Mesendoderm (in vitro differentiated cells): Measurements from ENCODE around the gene ADCY3.

Source experiments
- DNase-seq: peaks from one replicate; pipeline ENCODE4 v3.0.0; 2013
- H2AK5ac ChIP-seq: 2 replicates; pipeline ENCODE4 v1.6.1; 2013; ENCODE audit warnings: low read length, inconsistent platforms
- H2BK120ac ChIP-seq: 2 replicates; pipeline ENCODE4 v1.6.1; 2013; ENCODE audit warnings: low read depth, mild to moderate bottlenecking, low read length, moderate library complexity, mixed read lengths
- H2BK15ac ChIP-seq: replicated peaks from 2 replicates; pipeline ENCODE4 v1.6.1; 2013; ENCODE audit warnings: low read depth, mild to moderate bottlenecking, moderate library complexity
- H2BK5ac ChIP-seq: 2 replicates; pipeline ENCODE4 v1.6.1; 2013; ENCODE audit warnings: low read length, inconsistent platforms
- H3K18ac ChIP-seq: 2 replicates; pipeline ENCODE4 v1.6.1; 2013; ENCODE audit warnings: mild to moderate bottlenecking, low read length, mixed read lengths
- H3K23ac ChIP-seq: one replicate; pipeline ENCODE4 v1.6.1; 2013; ENCODE audit warnings: low read length
- H3K27ac ChIP-seq: 2 replicates; pipeline ENCODE4 v1.5.1; 2013; ENCODE audit warnings: low read depth, mild to moderate bottlenecking, inconsistent platforms, low read length, moderate library complexity
- H3K27me3 ChIP-seq: 2 replicates; pipeline ENCODE4 v1.6.1; 2013; ENCODE audit warnings: low read length, control low read depth, mild to moderate bottlenecking, inconsistent platforms; ENCODE audit not compliant: insufficient read depth, poor library complexity
- H3K36me3 ChIP-seq: 2 replicates; pipeline ENCODE4 v1.6.1; 2013; ENCODE audit warnings: low read length, inconsistent platforms; ENCODE audit not compliant: control insufficient read depth, insufficient read depth
- H3K4ac ChIP-seq: one replicate; pipeline ENCODE4 v1.6.1; 2013; ENCODE audit warnings: low read depth, mild to moderate bottlenecking, low read length, moderate library complexity
- H3K4me1 ChIP-seq: 2 replicates; pipeline ENCODE4 v1.6.1; 2013; ENCODE audit warnings: low read depth, low read length, inconsistent platforms; ENCODE audit not compliant: control insufficient read depth
- H3K4me2 ChIP-seq: 2 replicates; pipeline ENCODE4 v1.6.1; 2013; ENCODE audit warnings: low read length
- H3K4me3 ChIP-seq: 2 replicates; pipeline ENCODE4 v1.5.1; 2013; ENCODE audit warnings: mild to moderate bottlenecking, low read length
- H3K56ac ChIP-seq: one replicate; pipeline ENCODE4 v1.6.1; 2013; ENCODE audit warnings: low read length
- H3K79me1 ChIP-seq: 2 replicates; pipeline ENCODE4 v1.6.1; 2013; ENCODE audit warnings: low read length, inconsistent platforms
- H3K79me2 ChIP-seq: 2 replicates; pipeline ENCODE4 v1.6.1; 2013; ENCODE audit warnings: mild to moderate bottlenecking, low read length; ENCODE audit not compliant: control insufficient read depth, insufficient read depth
- H3K9ac ChIP-seq: 2 replicates; pipeline ENCODE4 v1.6.1; 2013; ENCODE audit warnings: low read length, inconsistent platforms
- H4K5ac ChIP-seq: one replicate; pipeline ENCODE4 v1.6.1; 2013; ENCODE audit warnings: low read length
- H4K8ac ChIP-seq: one replicate; pipeline ENCODE4 v1.6.1; 2013; ENCODE audit warnings: low read depth, mild to moderate bottlenecking, control low read depth, low read length, moderate library complexity
- WGBS: extraction: QIAGEN DNeasy Blood & Tissue Kit; methylation state at CpG from one replicate; pipeline ENCODE4 v1.1.7; 2013; ENCODE audit warnings: low lambda C conversion rate, missing lambda C conversion rate; ENCODE audit not compliant: insufficient coverage; ENCODE audit errors: extremely low coverage; 5-methylcytosine and 5-hydroxymethylcytosine counted together

Gene ADCY3

DNA sequence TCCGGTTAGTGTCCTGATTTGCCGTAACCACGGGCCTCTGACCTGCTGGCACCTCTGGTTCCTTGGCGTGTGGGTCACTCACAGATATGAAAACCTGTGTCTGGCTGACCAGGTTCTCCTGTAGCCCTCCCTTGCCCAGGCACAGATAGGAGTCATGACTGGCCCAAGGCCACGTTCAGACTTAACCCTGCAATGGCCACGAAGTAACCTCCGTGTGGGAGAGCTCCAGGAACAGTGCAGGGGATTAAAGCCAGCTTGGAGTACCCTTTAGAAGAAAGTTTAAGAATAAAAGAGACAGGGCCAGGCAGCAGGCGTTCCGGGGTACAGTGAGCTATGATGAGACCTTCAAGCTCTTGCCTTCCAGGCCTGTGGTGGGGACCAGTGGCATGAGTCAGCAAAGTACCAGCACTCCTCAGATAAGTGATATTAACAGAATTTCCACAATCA lies 101.3 kb downstream of the ADCY3 start:
- H4K8ac ChIP-seq, result no peak overlapping the region
- peaks cover 6% of the 10 kb centered on the region for H3K4me1 ChIP-seq
- no peaks in the 10 kb centered on the region for H3K27me3 ChIP-seq
- H4K5ac ChIP-seq, result no peak overlapping the region
- H3K36me3 ChIP-seq, result peaks cover 15% of the 10 kb centered on the region
- no peak overlapping the region for H3K4me2 ChIP-seq
- H3K9ac ChIP-seq, result no peak overlapping the region
- no peak overlapping the region for H3K4ac ChIP-seq
- H2BK120ac ChIP-seq, result no peak overlapping the region
- H3K18ac ChIP-seq, result no peak overlapping the region
- H2AK5ac ChIP-seq, result no peak overlapping the region
- no peak overlapping the region for H2BK15ac ChIP-seq
- no peak overlapping the region for H3K56ac ChIP-seq
- H3K79me1 ChIP-seq, result peaks cover 11% of the 10 kb centered on the region
- H3K79me2 ChIP-seq, result peaks cover 6% of the 10 kb centered on the region
- no peak overlapping the region for H2BK5ac ChIP-seq
- no peak overlapping the region for H3K23ac ChIP-seq
- no CpG with 5 or more reads among the region's 9 CpGs for WGBS
- no peak for DNase-seq
- no peak overlapping the region for H3K4me3 ChIP-seq
- no peak overlapping the region for H3K27ac ChIP-seq

DNA sequence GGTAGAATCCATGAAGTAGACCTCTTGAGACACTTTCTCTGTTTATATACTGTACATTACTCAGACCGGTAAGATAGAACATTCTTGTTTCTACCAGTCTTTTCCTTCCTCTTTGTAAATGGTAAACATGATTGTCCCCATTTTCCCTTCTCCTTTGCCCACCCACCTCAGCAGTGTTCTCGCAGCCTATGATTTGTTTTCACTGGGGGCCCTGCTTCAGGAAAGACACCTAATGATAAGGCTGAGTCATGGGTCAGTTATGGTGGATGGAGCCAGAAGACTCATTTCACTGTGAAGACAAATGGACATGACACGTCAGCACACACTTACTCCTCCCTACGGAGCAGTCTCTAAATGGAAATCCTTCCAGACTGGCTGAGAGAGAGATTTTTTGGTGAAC lies 103.2 kb downstream of the ADCY3 start:
- Histone ChIP-seq H3K79me1 (peaks cover 17% of the 10 kb centered on the region), H2AK5ac (no peak overlapping the region), H3K9ac (no peak overlapping the region), H2BK120ac (no peak overlapping the region), H3K4ac (no peak overlapping the region), H2BK5ac (no peak overlapping the region), H3K27ac (no peak overlapping the region), H4K5ac (no peak overlapping the region), H3K23ac (no peak overlapping the region), H3K56ac (no peak overlapping the region), H3K4me2 (no peak overlapping the region), H3K4me1 (peaks cover 4% of the 10 kb centered on the region), H2BK15ac (no peak overlapping the region), H4K8ac (no peak overlapping the region), H3K79me2 (peaks cover 14% of the 10 kb centered on the region), H3K18ac (no peak overlapping the region), H3K36me3 (peaks cover 17% of the 10 kb centered on the region), H3K27me3 (no peaks in the 10 kb centered on the region), H3K4me3 (no peak overlapping the region)
- DNase-seq, result no peak
- no CpG with 5 or more reads among the region's 4 CpGs for WGBS

DNA sequence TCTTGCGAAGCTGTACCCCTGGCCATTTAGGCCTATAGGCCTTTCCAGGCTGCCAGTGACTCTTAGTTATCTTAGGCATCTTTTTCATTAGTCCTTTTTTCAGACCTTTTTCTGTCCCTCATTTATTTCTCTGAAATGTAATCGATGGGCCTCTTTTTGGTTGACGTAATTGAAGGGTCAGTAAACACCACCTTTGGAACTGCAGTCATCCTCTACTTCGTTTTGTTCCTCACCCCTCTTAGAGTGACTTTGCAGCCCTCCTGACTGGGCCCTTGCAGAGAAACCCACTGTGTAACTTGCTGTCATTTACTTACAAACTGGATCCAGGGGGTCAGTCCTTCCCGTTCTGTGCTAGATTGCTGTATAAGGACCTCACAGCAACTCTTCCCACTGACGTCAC lies 103.6 kb downstream of the ADCY3 start:
- Histone ChIP-seq H3K27me3 (no peaks in the 10 kb centered on the region), H3K56ac (no peak overlapping the region), H3K79me1 (peaks cover 17% of the 10 kb centered on the region), H3K4me3 (no peak overlapping the region), H4K8ac (no peak overlapping the region), H3K23ac (no peak overlapping the region), H3K27ac (no peak overlapping the region), H2BK5ac (no peak overlapping the region), H3K18ac (no peak overlapping the region), H2BK120ac (no peak overlapping the region), H3K4me2 (no peak overlapping the region), H4K5ac (no peak overlapping the region), H3K4me1 (peaks cover 4% of the 10 kb centered on the region), H2AK5ac (no peak overlapping the region), H3K36me3 (peaks cover 17% of the 10 kb centered on the region), H3K9ac (no peak overlapping the region), H3K4ac (no peak overlapping the region), H3K79me2 (peaks cover 16% of the 10 kb centered on the region), H2BK15ac (no peak overlapping the region)
- no CpG with 5 or more reads among the region's 6 CpGs for WGBS
- no peak for DNase-seq

DNA sequence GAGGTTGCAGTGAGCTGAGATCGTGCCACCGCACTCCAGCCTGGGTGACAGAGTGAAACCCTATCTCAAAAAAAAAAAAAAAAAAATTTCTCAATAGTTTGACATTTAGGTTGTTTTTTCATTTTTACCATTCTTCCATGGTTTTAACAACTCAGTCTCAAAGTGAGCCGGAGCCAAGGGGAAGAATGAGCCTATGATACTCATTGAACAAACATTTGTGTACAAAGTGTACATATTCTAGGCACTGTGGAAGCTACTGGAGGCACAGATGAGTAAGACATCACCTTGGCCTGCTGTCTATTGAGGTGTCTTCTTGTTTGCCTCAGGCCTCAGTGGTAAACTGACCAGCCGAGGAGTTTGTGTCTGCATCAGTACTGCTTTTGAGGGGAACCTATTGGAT lies 104.9 kb downstream of the ADCY3 start:
- no peak overlapping the region for H3K27ac ChIP-seq
- no peak overlapping the region for H4K8ac ChIP-seq
- H2BK5ac ChIP-seq, result no peak overlapping the region
- H3K18ac ChIP-seq, result no peak overlapping the region
- no peak overlapping the region for H3K23ac ChIP-seq
- H2BK15ac ChIP-seq, result no peak overlapping the region
- no peak overlapping the region for H4K5ac ChIP-seq
- H3K4me1 ChIP-seq, result no peaks in the 10 kb centered on the region
- no peak overlapping the region for H3K9ac ChIP-seq
- no peak overlapping the region for H3K4ac ChIP-seq
- H3K79me1 ChIP-seq, result peaks cover 17% of the 10 kb centered on the region
- no CpG with 5 or more reads among the region's 4 CpGs for WGBS
- H2BK120ac ChIP-seq, result no peak overlapping the region
- H3K27me3 ChIP-seq, result no peaks in the 10 kb centered on the region
- H3K56ac ChIP-seq, result no peak overlapping the region
- H3K36me3 ChIP-seq, result peaks cover 13% of the 10 kb centered on the region
- no peak overlapping the region for H3K4me2 ChIP-seq
- peaks cover 16% of the 10 kb centered on the region for H3K79me2 ChIP-seq
- H2AK5ac ChIP-seq, result no peak overlapping the region
- no peak overlapping the region for H3K4me3 ChIP-seq
- no peak for DNase-seq

DNA sequence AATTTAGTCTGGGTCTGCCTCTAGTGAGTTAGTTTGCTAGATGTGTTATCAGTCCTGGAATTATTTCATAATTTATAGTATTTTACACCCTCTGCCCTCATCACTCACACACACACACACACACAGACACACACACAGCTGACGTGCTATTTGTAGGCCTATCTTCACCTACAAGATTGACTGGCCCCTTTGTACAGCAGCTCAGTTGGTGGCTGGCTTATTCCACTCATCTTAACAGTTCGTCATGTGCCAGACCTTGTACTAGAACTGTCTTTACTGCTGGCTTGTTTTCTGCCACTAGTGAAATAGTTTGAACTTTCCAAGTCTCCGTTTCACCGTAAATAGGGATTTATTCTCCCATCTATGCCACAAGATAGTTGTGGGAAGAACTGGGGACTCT lies 105.5 kb downstream of the ADCY3 start:
- no peak overlapping the region for H2BK5ac ChIP-seq
- H3K9ac ChIP-seq, result no peak overlapping the region
- peaks cover 17% of the 10 kb centered on the region for H3K79me1 ChIP-seq
- H2BK15ac ChIP-seq, result no peak overlapping the region
- no peak overlapping the region for H4K8ac ChIP-seq
- no peak overlapping the region for H3K4ac ChIP-seq
- H3K36me3 ChIP-seq, result peaks cover 10% of the 10 kb centered on the region
- no peak overlapping the region for H3K23ac ChIP-seq
- no peak overlapping the region for H3K4me3 ChIP-seq
- no peak overlapping the region for H3K56ac ChIP-seq
- H2AK5ac ChIP-seq, result no peak overlapping the region
- no CpG with 5 or more reads among the region's 4 CpGs for WGBS
- H2BK120ac ChIP-seq, result no peak overlapping the region
- no peak overlapping the region for H4K5ac ChIP-seq
- no peak overlapping the region for H3K27ac ChIP-seq
- H3K4me2 ChIP-seq, result no peak overlapping the region
- H3K27me3 ChIP-seq, result no peaks in the 10 kb centered on the region
- peaks cover 19% of the 10 kb centered on the region for H3K79me2 ChIP-seq
- H3K18ac ChIP-seq, result no peak overlapping the region
- no peaks in the 10 kb centered on the region for H3K4me1 ChIP-seq
- no peak for DNase-seq

DNA sequence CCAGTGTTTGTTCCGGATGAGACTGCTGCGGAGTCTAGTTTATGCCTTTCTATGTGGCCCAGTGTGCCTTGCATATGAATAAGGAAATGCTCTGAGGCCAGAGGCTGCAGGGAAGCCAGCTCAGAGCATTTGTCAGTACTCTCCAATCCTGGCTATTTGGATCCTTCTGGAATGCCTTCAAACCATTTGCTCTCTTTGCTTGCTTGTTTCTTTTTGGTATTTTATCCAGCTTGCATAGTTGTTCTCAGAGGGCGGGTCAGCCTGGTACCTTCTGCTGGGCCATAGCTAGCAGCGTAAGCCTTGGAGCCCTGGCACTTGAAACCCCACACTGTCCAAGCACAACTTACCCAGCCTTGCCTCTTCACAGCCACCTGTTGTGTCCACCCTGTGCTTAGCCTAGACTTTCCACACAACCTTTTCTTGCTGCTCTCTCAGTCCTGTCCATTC lies 106.3 kb downstream of the ADCY3 start:
- Histone ChIP-seq H3K27ac (no peak overlapping the region), H3K4me1 (no peaks in the 10 kb centered on the region), H3K36me3 (peaks cover 9% of the 10 kb centered on the region), H3K9ac (no peak overlapping the region), H3K79me1 (peaks cover 17% of the 10 kb centered on the region), H3K4me2 (no peak overlapping the region), H3K18ac (no peak overlapping the region), H2BK120ac (no peak overlapping the region), H3K4me3 (no peak overlapping the region), H2BK5ac (no peak overlapping the region), H3K23ac (no peak overlapping the region), H3K79me2 (peaks cover 21% of the 10 kb centered on the region), H4K5ac (no peak overlapping the region), H3K56ac (no peak overlapping the region), H4K8ac (no peak overlapping the region), H3K27me3 (no peaks in the 10 kb centered on the region), H3K4ac (no peak overlapping the region), H2BK15ac (no peak overlapping the region), H2AK5ac (no peak overlapping the region)
- no peak for DNase-seq
- WGBS, result no CpG with 5 or more reads among the region's 4 CpGs
